A549 (cell line): Measurements from ENCODE around the gene C2orf49.

Source experiments
- MAFK ChIP-seq: fragments of 450-650 bp; IDR thresholded peaks from 2 replicates; pipeline ENCODE4 v1.6.1; 2014; ENCODE audit not compliant: partially characterized antibody
- MYC ChIP-seq: IDR thresholded peaks from 2 replicates; pipeline ENCODE4 v1.6.1; 2012; ENCODE audit warnings: mild to moderate bottlenecking, inconsistent platforms, low read length, improper control_type of control experiment, borderline replicate concordance
- POLR2A ChIP-seq: IDR thresholded peaks from 2 replicates; pipeline ENCODE4 v1.6.1; 2012; ENCODE audit warnings: mild to moderate bottlenecking, low read length
- RAD21 ChIP-seq, 2 experiments: fragments of >200 bp in 1 of 2; sonication (Bioruptor Twin) in 1 of 2; formaldehyde crosslinking in 1 of 2; IDR thresholded peaks in 1 of 2; conservative IDR thresholded peaks in 1 of 2; 2 replicates in 1 of 2; 3 replicates in 1 of 2; pipeline ENCODE4 v1.6.1; 2012 to 2018; ENCODE audit warnings: inconsistent platforms in 1 of 2
- TF ChIP-seq, protein P1 (sequence below): fragments of >200 bp; sonication (Bioruptor Twin); formaldehyde crosslinking; IDR thresholded peaks from 3 replicates; pipeline ENCODE4 v1.5.1; 2016
- TF ChIP-seq, protein P2 (sequence below): fragments of 200-600 bp; sonication (generic); IDR thresholded peaks from 2 replicates; pipeline ENCODE4 v1.6.1; 2016; ENCODE audit warnings: antibody characterized with exemption, mild to moderate bottlenecking, moderate library complexity

DNA sequence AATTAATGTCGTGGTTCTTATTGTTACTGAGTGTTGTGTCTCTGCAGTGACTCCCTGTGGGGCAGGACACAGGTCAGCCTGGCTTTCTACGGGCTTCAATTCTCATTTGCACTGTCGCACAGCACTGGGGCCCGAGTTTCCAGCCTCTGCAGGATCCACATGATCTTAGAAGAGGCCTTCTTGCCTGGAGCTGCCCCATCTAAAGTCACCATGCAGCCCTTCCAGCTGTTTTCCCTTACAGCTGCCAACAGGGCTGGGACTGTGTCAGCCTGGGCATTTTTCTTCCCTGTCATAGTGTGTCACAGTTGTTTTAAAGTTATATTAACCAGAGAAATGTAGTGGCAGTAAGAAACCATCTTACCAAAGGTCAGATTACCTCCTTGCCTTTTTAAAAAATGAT is 34.5 kb downstream of the C2orf49 start:
- TF ChIP-seq MAFK (no peak), MYC (no peak), POLR2A (no peak), RAD21 (conservative IDR thresholded peaks at IDR 0.05 in 1 of 2, IDR thresholded peaks at IDR 0.05 in 1 of 2) (no peak)
- TF ChIP-seq, protein P1, sequence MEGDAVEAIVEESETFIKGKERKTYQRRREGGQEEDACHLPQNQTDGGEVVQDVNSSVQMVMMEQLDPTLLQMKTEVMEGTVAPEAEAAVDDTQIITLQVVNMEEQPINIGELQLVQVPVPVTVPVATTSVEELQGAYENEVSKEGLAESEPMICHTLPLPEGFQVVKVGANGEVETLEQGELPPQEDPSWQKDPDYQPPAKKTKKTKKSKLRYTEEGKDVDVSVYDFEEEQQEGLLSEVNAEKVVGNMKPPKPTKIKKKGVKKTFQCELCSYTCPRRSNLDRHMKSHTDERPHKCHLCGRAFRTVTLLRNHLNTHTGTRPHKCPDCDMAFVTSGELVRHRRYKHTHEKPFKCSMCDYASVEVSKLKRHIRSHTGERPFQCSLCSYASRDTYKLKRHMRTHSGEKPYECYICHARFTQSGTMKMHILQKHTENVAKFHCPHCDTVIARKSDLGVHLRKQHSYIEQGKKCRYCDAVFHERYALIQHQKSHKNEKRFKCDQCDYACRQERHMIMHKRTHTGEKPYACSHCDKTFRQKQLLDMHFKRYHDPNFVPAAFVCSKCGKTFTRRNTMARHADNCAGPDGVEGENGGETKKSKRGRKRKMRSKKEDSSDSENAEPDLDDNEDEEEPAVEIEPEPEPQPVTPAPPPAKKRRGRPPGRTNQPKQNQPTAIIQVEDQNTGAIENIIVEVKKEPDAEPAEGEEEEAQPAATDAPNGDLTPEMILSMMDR: no peak
- TF ChIP-seq, protein P2, sequence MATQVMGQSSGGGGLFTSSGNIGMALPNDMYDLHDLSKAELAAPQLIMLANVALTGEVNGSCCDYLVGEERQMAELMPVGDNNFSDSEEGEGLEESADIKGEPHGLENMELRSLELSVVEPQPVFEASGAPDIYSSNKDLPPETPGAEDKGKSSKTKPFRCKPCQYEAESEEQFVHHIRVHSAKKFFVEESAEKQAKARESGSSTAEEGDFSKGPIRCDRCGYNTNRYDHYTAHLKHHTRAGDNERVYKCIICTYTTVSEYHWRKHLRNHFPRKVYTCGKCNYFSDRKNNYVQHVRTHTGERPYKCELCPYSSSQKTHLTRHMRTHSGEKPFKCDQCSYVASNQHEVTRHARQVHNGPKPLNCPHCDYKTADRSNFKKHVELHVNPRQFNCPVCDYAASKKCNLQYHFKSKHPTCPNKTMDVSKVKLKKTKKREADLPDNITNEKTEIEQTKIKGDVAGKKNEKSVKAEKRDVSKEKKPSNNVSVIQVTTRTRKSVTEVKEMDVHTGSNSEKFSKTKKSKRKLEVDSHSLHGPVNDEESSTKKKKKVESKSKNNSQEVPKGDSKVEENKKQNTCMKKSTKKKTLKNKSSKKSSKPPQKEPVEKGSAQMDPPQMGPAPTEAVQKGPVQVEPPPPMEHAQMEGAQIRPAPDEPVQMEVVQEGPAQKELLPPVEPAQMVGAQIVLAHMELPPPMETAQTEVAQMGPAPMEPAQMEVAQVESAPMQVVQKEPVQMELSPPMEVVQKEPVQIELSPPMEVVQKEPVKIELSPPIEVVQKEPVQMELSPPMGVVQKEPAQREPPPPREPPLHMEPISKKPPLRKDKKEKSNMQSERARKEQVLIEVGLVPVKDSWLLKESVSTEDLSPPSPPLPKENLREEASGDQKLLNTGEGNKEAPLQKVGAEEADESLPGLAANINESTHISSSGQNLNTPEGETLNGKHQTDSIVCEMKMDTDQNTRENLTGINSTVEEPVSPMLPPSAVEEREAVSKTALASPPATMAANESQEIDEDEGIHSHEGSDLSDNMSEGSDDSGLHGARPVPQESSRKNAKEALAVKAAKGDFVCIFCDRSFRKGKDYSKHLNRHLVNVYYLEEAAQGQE: no peak
